GM06990 (cell line): ENCODE results near the gene CLMN.

Source experiments
- DNase-seq: peaks from one replicate; pipeline ENCODE4 v3.0.0-alpha.2; 2011; ENCODE audit not compliant: insufficient read length; ENCODE audit errors: extremely low read depth
- H3K27me3 ChIP-seq: replicated peaks from 2 replicates; pipeline ENCODE4 v1.6.0; 2011; ENCODE audit warnings: low read length; ENCODE audit not compliant: control insufficient read depth, insufficient read depth
- H3K36me3 ChIP-seq: 2 replicates; pipeline ENCODE4 v1.5.1; 2011; ENCODE audit warnings: low read length; ENCODE audit not compliant: control insufficient read depth, insufficient read depth
- H3K4me3 ChIP-seq: replicated peaks from 2 replicates; pipeline ENCODE4 v1.5.1; 2011; ENCODE audit warnings: low read depth, mild to moderate bottlenecking, control low read depth, low read length
- CTCF ChIP-seq: IDR thresholded peaks from 2 replicates; pipeline ENCODE4 v1.5.1; 2011; ENCODE audit warnings: low read length, control low read depth, mild to moderate bottlenecking, inconsistent platforms; ENCODE audit not compliant: insufficient read depth, poor library complexity, severe bottlenecking

Gene CLMN

GRCh38 chr14:95218006-95218405, 101.7 kb downstream of the CLMN start:
- no peak overlapping the region for H3K4me3 ChIP-seq
- no peak for TF ChIP-seq CTCF
- no peaks in the 10 kb centered on the region for H3K36me3 ChIP-seq
- DNase-seq, result no peak
- no peaks in the 10 kb centered on the region for H3K27me3 ChIP-seq

- Histone ChIP-seq H3K4me3 (no peak overlapping the region), H3K27me3 (no peaks in the 10 kb centered on the region), H3K36me3 (no peaks in the 10 kb centered on the region)
- no peak for DNase-seq
- TF ChIP-seq CTCF, result no peak
These were observed 102.3 kb downstream of the CLMN start for GRCh38 chr14:95217391-95217900.

GRCh38 chr14:95216008-95216407, 103.7 kb downstream of the CLMN start:
- no peak for TF ChIP-seq CTCF
- no peak for DNase-seq
- no peaks in the 10 kb centered on the region for H3K27me3 ChIP-seq
- no peak overlapping the region for H3K4me3 ChIP-seq
- no peaks in the 10 kb centered on the region for H3K36me3 ChIP-seq

DNA sequence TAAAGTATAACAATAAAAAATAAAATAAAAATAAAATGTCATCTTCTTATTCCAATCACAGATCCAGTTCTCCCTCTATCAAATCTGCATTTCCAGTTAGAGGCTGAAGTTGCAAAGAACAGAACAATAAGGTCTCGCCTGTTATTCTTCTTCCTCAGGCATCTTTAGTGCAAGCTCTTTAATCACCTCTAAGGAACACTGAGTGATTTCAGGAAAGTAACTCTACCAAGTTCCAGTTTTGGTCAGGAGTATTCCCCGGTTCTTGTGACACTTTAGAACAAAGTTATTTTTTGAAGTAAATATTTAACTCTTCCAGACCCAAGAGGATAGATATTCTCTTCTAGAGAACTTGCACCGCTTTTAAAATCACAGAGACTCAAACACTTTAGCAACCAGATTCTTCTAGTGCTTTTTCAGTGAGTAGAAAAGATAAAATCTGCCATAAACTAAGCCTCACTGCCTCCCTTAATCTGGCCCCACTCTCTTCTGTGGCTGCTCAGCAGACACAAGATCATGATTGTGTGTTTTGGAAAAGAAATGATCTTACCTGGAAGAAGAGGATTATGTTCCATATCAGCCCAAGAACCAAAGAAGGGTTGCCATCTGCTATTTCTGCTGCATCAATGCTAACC, 104.5 kb downstream of the CLMN start:
- no peak for TF ChIP-seq CTCF

GRCh38 chr14:95213774-95214173, 105.9 kb downstream of the CLMN start:
- H3K36me3 ChIP-seq, result no peaks in the 10 kb centered on the region
- no peak for DNase-seq
- TF ChIP-seq CTCF, result no peak
- no peak overlapping the region for H3K4me3 ChIP-seq
- H3K27me3 ChIP-seq, result no peaks in the 10 kb centered on the region

More for the DNA sequence above, 104.5 kb downstream of the CLMN start:
- no peaks in the 10 kb centered on the region for H3K27me3 ChIP-seq
- H3K36me3 ChIP-seq, result no peaks in the 10 kb centered on the region
- no peak for DNase-seq
- H3K4me3 ChIP-seq, result no peak overlapping the region
